ENCODE data around the gene KCNJ1. TPM values are rescaled to one million over a fixed set of nuclear protein-coding genes. Genes with fewer than 3 reads are reported as not detected.

Gene KCNJ1
- total RNA-seq, 1 donor from 2014 or later, result not detected

DNA sequence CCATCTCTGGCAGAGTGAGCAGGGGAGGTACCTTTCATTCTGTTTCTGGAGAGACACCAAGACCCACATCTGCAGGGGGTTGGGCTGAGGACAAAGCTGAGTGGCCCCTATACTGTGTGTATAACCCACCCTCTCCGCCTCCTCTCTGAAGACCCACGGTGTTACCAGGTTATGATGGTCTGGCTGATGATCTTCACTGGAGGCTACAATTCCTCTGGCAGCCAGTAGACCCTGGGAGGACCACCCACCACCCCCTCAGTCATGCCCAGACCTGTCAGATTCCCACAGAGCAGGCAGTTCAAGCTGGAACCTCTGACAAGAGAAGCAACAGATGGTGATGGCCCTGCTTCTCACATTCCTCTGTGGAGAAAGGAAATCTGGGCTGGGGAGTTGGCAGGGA, 11.4 kb upstream of the KCNJ1 start:
- Histone ChIP-seq H3K27ac (replicated peaks) (no peak overlapping the region), H3K9me3 (replicated peaks) (no peaks in the 10 kb centered on the region), H3K27me3 (ENCODE audit: low read depth) (peaks cover 7% of the 10 kb centered on the region), H3K36me3 (no peaks in the 10 kb centered on the region), H3K4me1 (no peaks in the 10 kb centered on the region), H3K4me3 (no peak overlapping the region)
- intact Hi-C loops (cut with micrococcal nuclease), result no loop called here
- TF ChIP-seq, protein P1, sequence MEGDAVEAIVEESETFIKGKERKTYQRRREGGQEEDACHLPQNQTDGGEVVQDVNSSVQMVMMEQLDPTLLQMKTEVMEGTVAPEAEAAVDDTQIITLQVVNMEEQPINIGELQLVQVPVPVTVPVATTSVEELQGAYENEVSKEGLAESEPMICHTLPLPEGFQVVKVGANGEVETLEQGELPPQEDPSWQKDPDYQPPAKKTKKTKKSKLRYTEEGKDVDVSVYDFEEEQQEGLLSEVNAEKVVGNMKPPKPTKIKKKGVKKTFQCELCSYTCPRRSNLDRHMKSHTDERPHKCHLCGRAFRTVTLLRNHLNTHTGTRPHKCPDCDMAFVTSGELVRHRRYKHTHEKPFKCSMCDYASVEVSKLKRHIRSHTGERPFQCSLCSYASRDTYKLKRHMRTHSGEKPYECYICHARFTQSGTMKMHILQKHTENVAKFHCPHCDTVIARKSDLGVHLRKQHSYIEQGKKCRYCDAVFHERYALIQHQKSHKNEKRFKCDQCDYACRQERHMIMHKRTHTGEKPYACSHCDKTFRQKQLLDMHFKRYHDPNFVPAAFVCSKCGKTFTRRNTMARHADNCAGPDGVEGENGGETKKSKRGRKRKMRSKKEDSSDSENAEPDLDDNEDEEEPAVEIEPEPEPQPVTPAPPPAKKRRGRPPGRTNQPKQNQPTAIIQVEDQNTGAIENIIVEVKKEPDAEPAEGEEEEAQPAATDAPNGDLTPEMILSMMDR (IDR thresholded peaks at IDR 0.05; ENCODE audit: borderline replicate concordance), result no peak
- no peak for DNase-seq

DNA sequence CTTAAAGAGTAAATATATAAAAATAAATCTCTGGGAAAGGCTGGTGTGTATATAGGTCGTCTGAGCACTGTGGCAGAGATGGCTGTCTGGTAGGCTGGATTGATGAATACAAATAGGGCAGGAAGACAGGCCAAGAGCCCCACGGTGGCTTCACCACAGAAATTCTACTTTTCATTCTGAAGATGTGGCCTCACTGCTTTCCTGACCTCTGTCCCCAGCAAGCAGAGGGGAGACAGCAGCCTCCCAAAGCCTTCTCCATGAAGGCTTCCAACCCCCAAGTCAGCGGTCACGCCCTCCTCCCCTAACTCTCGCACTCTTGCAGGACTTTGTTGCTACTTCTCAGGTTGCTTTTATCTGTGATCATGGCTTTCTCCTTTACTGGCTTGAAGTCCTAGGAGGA, 10.6 kb upstream of the KCNJ1 start:
- no peaks in the 10 kb centered on the region for H3K4me1 ChIP-seq
- intact Hi-C loops (cut with micrococcal nuclease), result no loop called here
- DNase-seq, result no peak
- H3K36me3 ChIP-seq, result no peaks in the 10 kb centered on the region
- H3K27ac ChIP-seq (replicated peaks), result no peak overlapping the region
- H3K4me3 ChIP-seq, result no peak overlapping the region
- peaks cover 7% of the 10 kb centered on the region for H3K27me3 ChIP-seq (ENCODE audit: low read depth)
- TF ChIP-seq, protein P1 (IDR thresholded peaks at IDR 0.05; ENCODE audit: borderline replicate concordance), result no peak
- no peaks in the 10 kb centered on the region for H3K9me3 ChIP-seq (replicated peaks)

DNA sequence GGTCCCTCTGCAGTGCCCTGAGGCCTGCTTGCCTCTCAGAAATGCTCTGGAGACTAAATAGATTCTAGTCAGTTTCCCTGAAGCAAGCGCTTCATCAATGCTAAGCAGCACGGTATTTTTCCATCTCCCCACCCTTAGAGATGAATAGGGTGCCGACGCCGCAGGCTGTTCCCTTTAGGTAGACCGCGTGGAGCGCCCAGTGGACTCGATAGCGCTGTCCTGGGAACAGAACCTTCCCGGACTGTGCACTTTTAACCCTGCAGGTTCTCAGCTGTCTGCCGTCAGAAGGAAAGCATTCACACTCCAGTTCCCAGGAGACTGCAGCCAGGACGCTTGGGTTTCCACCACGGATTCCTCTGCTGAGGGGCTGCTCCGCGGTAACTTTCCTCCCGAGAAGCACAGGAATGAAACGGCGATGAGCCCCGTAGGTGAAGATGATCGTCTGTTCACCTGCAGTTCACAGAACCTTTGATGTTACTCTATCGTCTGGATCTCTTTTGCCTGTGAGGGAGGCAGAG, 9.1 kb upstream of the KCNJ1 start:
- TF ChIP-seq, protein P1 (IDR thresholded peaks at IDR 0.05; ENCODE audit: borderline replicate concordance), result no peak
- Histone ChIP-seq H3K4me3 (no peak overlapping the region), H3K9me3 (replicated peaks) (no peaks in the 10 kb centered on the region), H3K27me3 (ENCODE audit: low read depth) (peaks cover 7% of the 10 kb centered on the region), H3K4me1 (no peaks in the 10 kb centered on the region), H3K27ac (replicated peaks) (no peak overlapping the region), H3K36me3 (no peaks in the 10 kb centered on the region)
- intact Hi-C loops (cut with micrococcal nuclease), result no loop called here
- no peak for DNase-seq

DNA sequence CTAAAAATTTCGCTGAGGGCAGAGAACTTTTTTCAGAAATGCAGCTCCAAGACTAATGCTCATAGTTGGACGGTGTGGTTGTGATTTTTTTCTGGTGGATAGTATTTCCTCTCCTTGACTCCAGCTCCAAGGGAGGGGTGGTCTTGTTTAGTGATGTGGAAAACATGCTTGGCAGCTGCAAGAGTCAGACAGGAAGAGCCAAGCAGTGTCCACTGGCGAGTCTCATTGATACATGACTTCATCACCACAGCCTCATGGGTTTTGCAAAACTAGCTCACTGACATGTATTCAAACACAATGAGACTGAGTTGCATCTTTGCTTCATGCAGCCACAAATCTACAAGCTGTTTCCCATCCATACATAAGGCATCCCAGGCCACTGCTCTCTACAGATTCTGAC, 7.3 kb upstream of the KCNJ1 start:
- no peaks in the 10 kb centered on the region for H3K9me3 ChIP-seq (replicated peaks)
- H3K36me3 ChIP-seq, result no peaks in the 10 kb centered on the region
- no peak overlapping the region for H3K4me3 ChIP-seq
- H3K27ac ChIP-seq (replicated peaks), result no peak overlapping the region
- H3K27me3 ChIP-seq (ENCODE audit: low read depth), result no peaks in the 10 kb centered on the region
- DNase-seq, result no peak
- TF ChIP-seq, protein P1 (IDR thresholded peaks at IDR 0.05; ENCODE audit: borderline replicate concordance), result no peak
- no peaks in the 10 kb centered on the region for H3K4me1 ChIP-seq
- intact Hi-C loops (cut with micrococcal nuclease), result no loop called here

DNA sequence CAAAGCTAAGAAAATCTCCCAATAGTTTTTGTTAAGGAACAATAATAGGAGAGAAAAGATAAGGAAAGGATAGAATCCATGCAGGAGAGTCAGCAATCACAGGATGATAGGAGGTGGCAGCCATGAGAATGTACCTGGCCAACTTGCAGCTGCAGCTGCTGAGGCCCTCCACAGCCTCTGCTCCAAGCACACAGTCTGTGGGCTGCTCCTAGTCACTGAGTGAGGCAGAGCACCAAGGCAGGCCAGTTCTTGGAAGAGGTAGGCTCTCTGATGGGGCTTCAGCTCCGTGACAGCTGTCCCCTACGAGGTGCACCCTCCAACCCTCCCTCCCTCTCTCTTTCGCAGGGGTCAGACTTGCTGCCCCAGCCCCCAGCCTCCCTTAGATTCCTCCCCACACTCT, 5.5 kb upstream of the KCNJ1 start:
- H3K9me3 ChIP-seq (replicated peaks), result no peaks in the 10 kb centered on the region
- intact Hi-C loops (cut with micrococcal nuclease), result no loop called here

More for the DNA sequence above, 5.5 kb upstream of the KCNJ1 start:
- Histone ChIP-seq H3K36me3 (no peaks in the 10 kb centered on the region), H3K4me3 (no peak overlapping the region), H3K4me1 (no peaks in the 10 kb centered on the region), H3K27me3 (ENCODE audit: low read depth) (no peaks in the 10 kb centered on the region), H3K27ac (replicated peaks) (no peak overlapping the region)
- DNase-seq, result no peak
- TF ChIP-seq, protein P1 (IDR thresholded peaks at IDR 0.05; ENCODE audit: borderline replicate concordance), result no peak
